ENCODE results near the gene SPATS1. TPM values are rescaled to one million over a fixed set of nuclear protein-coding genes. Genes with fewer than 3 reads are reported as not detected.

The SPATS1 gene
- polyA plus RNA-seq, 1 donor (not counting 4 experiments of a cell fraction or from before 2014, with no cell fraction given) = not detected

- H4K20me1 ChIP-seq (ENCODE audit: control insufficient read depth, extremely low read depth, insufficient read depth, low read length) = no peaks in the 10 kb centered on the region
- DNase-seq (ENCODE audit: low read depth, low spot score) (no peak), FAIRE-seq (no peak)
- H2AFZ ChIP-seq (ENCODE audit: control insufficient read depth, low read length) = no peak overlapping the region
- peaks cover under 1 to 7% of the 10 kb centered on the region in 2 experiments for H3K36me3 ChIP-seq (ENCODE audit: control insufficient read depth in 2 of 2, extremely low read depth in 1 of 2, insufficient read depth in 2 of 2, low read length in 2 of 2)
- dilution Hi-C loops (cut with MboI; ENCODE audit: extremely low pct_ligation_motif_present, low sequenced_read_pairs) = no loop called here
- peaks cover 7% of the 10 kb centered on the region for H3K4me1 ChIP-seq (ENCODE audit: control insufficient read depth, extremely low read depth, insufficient read depth, low read length)
- no peaks in the 10 kb centered on the region for H3K27me3 ChIP-seq (ENCODE audit: control insufficient read depth, extremely low read depth, insufficient read depth, low read length)
- no peak for TF ChIP-seq EZH2 (IDR thresholded peaks at IDR 0.05; ENCODE audit: low read length)
- no peak for TF ChIP-seq CTCF (optimal IDR thresholded peaks at IDR 0.05 in 1 of 3, IDR thresholded peaks at IDR 0.05 in 1 of 3, conservative IDR thresholded peaks at IDR 0.05 in 1 of 3; ENCODE audit: extremely low read depth in 1 of 3, insufficient read depth in 2 of 3, low read length in 3 of 3)
- H3K4me3 ChIP-seq (ENCODE audit: control insufficient read depth in 2 of 3, extremely low read depth in 1 of 3, insufficient read depth in 2 of 3, low read depth in 1 of 3, low read length in 3 of 3) = no peak overlapping the region
- no peak overlapping the region for H3K4me2 ChIP-seq (ENCODE audit: control insufficient read depth, extremely low read depth, insufficient read depth, low read depth, low read length)
- H3K79me2 ChIP-seq (ENCODE audit: control insufficient read depth, insufficient read depth, low read length) = peaks cover 12% of the 10 kb centered on the region
- no peaks in the 10 kb centered on the region for H3K9me3 ChIP-seq (ENCODE audit: control insufficient read depth, low read depth, low read length)
- no peak overlapping the region for H3K27ac ChIP-seq (ENCODE audit: control insufficient read depth, insufficient read depth, low read length)
- no peak overlapping the region for H3K9ac ChIP-seq (ENCODE audit: control insufficient read depth, extremely low read depth, insufficient read depth, low read length)
- no peaks in the 10 kb centered on the region for H3K9me1 ChIP-seq (ENCODE audit: control insufficient read depth, extremely low read depth, insufficient read depth, low read length)
Measured at GRCh38 chr6:44315516-44315915, 26.9 kb upstream of the SPATS1 start.

GRCh38 chr6:44315951-44316350 lies 26.5 kb upstream of the SPATS1 start:
- no peak overlapping the region for H3K4me2 ChIP-seq (ENCODE audit: control insufficient read depth, extremely low read depth, insufficient read depth, low read depth, low read length)
- FAIRE-seq (no peak), DNase-seq (ENCODE audit: low read depth, low spot score) (no peak)
- peaks cover 7% of the 10 kb centered on the region for H3K4me1 ChIP-seq (ENCODE audit: control insufficient read depth, extremely low read depth, insufficient read depth, low read length)
- H3K79me2 ChIP-seq (ENCODE audit: control insufficient read depth, insufficient read depth, low read length) = peaks cover 12% of the 10 kb centered on the region
- TF ChIP-seq CTCF (optimal IDR thresholded peaks at IDR 0.05 in 1 of 3, IDR thresholded peaks at IDR 0.05 in 1 of 3, conservative IDR thresholded peaks at IDR 0.05 in 1 of 3; ENCODE audit: extremely low read depth in 1 of 3, insufficient read depth in 2 of 3, low read length in 3 of 3) (no peak), EZH2 (IDR thresholded peaks at IDR 0.05; ENCODE audit: low read length) (no peak)
- no peaks in the 10 kb centered on the region for H3K27me3 ChIP-seq (ENCODE audit: control insufficient read depth, extremely low read depth, insufficient read depth, low read length)
- H3K36me3 ChIP-seq (ENCODE audit: control insufficient read depth in 2 of 2, extremely low read depth in 1 of 2, insufficient read depth in 2 of 2, low read length in 2 of 2) = peaks cover 0 to 4% of the 10 kb centered on the region in 2 experiments
- H2AFZ ChIP-seq (ENCODE audit: control insufficient read depth, low read length) = no peak overlapping the region
- H3K9me3 ChIP-seq (ENCODE audit: control insufficient read depth, low read depth, low read length) = no peaks in the 10 kb centered on the region
- no peaks in the 10 kb centered on the region for H4K20me1 ChIP-seq (ENCODE audit: control insufficient read depth, extremely low read depth, insufficient read depth, low read length)
- no peak overlapping the region for H3K4me3 ChIP-seq (ENCODE audit: control insufficient read depth in 2 of 3, extremely low read depth in 1 of 3, insufficient read depth in 2 of 3, low read depth in 1 of 3, low read length in 3 of 3)
- no peak overlapping the region for H3K27ac ChIP-seq (ENCODE audit: control insufficient read depth, insufficient read depth, low read length)
- dilution Hi-C loops (cut with MboI; ENCODE audit: extremely low pct_ligation_motif_present, low sequenced_read_pairs) = no loop called here
- no peaks in the 10 kb centered on the region for H3K9me1 ChIP-seq (ENCODE audit: control insufficient read depth, extremely low read depth, insufficient read depth, low read length)
- no peak overlapping the region for H3K9ac ChIP-seq (ENCODE audit: control insufficient read depth, extremely low read depth, insufficient read depth, low read length)
